SK-N-SH (cell line): ENCODE measurements around the gene LPIN1. TPM values are rescaled to one million over a fixed set of nuclear protein-coding genes. Genes with fewer than 3 reads are reported as not detected.

Experiments
- CTCF ChIA-PET: fragments of 300-600, 350-600 bp; formaldehyde crosslinking; extraction: SDS; loops from one replicate; lab custom pipeline; 2021; lab: Yijun Ruan, JAX
- POLR2A ChIA-PET: fragments of 350-600 bp; sonication (Branson Sonifier 250); formaldehyde crosslinking; extraction: SDS; loops from one replicate; lab custom pipeline; 2020; ENCODE audit warnings: antibody characterized with exemption, inconsistent platforms; lab: Yijun Ruan, JAX
- DNase-seq: peaks from one replicate; pipeline ENCODE4 v3.0.0; 2012
- H2AFZ ChIP-seq: fragments of 200-600 bp; sonication (generic); 2 replicates; pipeline ENCODE4 v1.8.1; 2016; ENCODE audit warnings: antibody characterized with exemption, mild to moderate bottlenecking, low read depth
- H3F3A ChIP-seq: fragments of 200-600 bp; sonication (generic); replicated peaks from 2 replicates; pipeline ENCODE3; 2016; ENCODE audit warnings: antibody characterized with exemption, mild to moderate bottlenecking; ENCODE audit not compliant: insufficient read depth
- H3K27ac ChIP-seq, 2 experiments: fragments of 200-500 bp in 1 of 2; fragments of 200-600 bp in 1 of 2; sonication (Bioruptor generic) in 1 of 2; sonication (generic), shearing (Covaris generic) in 1 of 2; 2 replicates each; pipeline versions ENCODE4 v1.5.1 to v1.6.1; 2014 to 2016; ENCODE audit warnings: low read depth in 2 of 2, inconsistent platforms in 1 of 2, low read length in 1 of 2, mild to moderate bottlenecking in 1 of 2, mixed read lengths in 1 of 2
- H3K27me3 ChIP-seq: fragments of 200-600 bp; sonication (generic), shearing (Covaris generic); 2 replicates; pipeline ENCODE4 v1.6.1; 2016; ENCODE audit warnings: mixed run types; ENCODE audit not compliant: insufficient read depth
- H3K36me3 ChIP-seq, 2 experiments: fragments of 200-500 bp in 1 of 2; fragments of 200-600 bp in 1 of 2; sonication (Bioruptor generic) in 1 of 2; sonication (generic) in 1 of 2; replicated peaks in 1 of 2; 2 replicates each; pipeline versions ENCODE3 to v1.5.1; 2014 to 2016; ENCODE audit warnings: low read length in 1 of 2, mild to moderate bottlenecking in 1 of 2; ENCODE audit not compliant: insufficient read depth in 2 of 2, control insufficient read depth in 1 of 2
- H3K4me1 ChIP-seq, 2 experiments: fragments of 200-500 bp in 1 of 2; fragments of 200-600 bp in 1 of 2; sonication (Bioruptor generic) in 1 of 2; sonication (generic), shearing (Covaris generic) in 1 of 2; 2 replicates each; pipeline versions ENCODE4 v1.5.1 to v1.6.1; 2014 to 2016; ENCODE audit warnings: low read depth in 1 of 2, low read length in 1 of 2, mixed run types in 1 of 2; ENCODE audit not compliant: insufficient read depth in 2 of 2, control insufficient read depth in 1 of 2
- H3K4me2 ChIP-seq: fragments of 200-600 bp; sonication (generic), shearing (Covaris generic); 2 replicates; pipeline ENCODE4 v1.6.1; 2017; ENCODE audit warnings: mixed run types
- H3K4me3 ChIP-seq, 2 experiments: fragments of 200-500 bp in 1 of 2; fragments of 200-600 bp in 1 of 2; sonication (Bioruptor generic) in 1 of 2; sonication (generic), shearing (Covaris generic) in 1 of 2; 2 replicates each; pipeline versions ENCODE4 v1.5.1 to v1.8.1; 2014 to 2016; ENCODE audit warnings: low read depth in 2 of 2, inconsistent platforms in 1 of 2, low read length in 1 of 2, mild to moderate bottlenecking in 1 of 2, mixed read lengths in 1 of 2, moderate library complexity in 1 of 2
- H3K79me2 ChIP-seq: fragments of 200-600 bp; sonication (generic); 2 replicates; pipeline ENCODE4 v1.8.1; 2017; ENCODE audit warnings: mild to moderate bottlenecking; ENCODE audit not compliant: insufficient read depth
- H3K9ac ChIP-seq: fragments of 200-600 bp; sonication (generic); 2 replicates; pipeline ENCODE4 v1.6.1; 2017; ENCODE audit warnings: mixed run types
- H3K9me2 ChIP-seq: fragments of 200-600 bp; sonication (generic); 2 replicates; pipeline ENCODE4 v1.6.1; 2017; ENCODE audit warnings: mixed run types
- H3K9me3 ChIP-seq: fragments of 200-600 bp; sonication (generic); 2 replicates; pipeline ENCODE4 v1.6.1; 2017; ENCODE audit warnings: mixed run types, mild to moderate bottlenecking, moderate library complexity
- H4K20me1 ChIP-seq: fragments of 200-600 bp; sonication (generic); 2 replicates; pipeline ENCODE4 v1.6.1; 2017; ENCODE audit warnings: mild to moderate bottlenecking, mixed run types; ENCODE audit not compliant: insufficient read depth
- CHD2 ChIP-seq: fragments of 150-350 bp; IDR thresholded peaks from 2 replicates; pipeline ENCODE4 v1.6.1; 2018; ENCODE audit warnings: low read length; ENCODE audit not compliant: partially characterized antibody
- EP300 ChIP-seq, 2 experiments: IDR thresholded peaks; 2 replicates each; pipeline versions ENCODE4 v1.4.0 to v1.6.1; 2012; ENCODE audit warnings: borderline replicate concordance in 1 of 2, low read depth in 1 of 2, low read length in 1 of 2
- EZH2phosphoT487 ChIP-seq: fragments of 200-600 bp; sonication (generic); IDR thresholded peaks from 2 replicates; pipeline ENCODE4 v1.6.1; 2017; ENCODE audit warnings: low read depth, mixed run types, mild to moderate bottlenecking, antibody characterized with exemption, moderate library complexity, borderline replicate concordance
- FOXJ3 ChIP-seq: sonication (generic); formaldehyde crosslinking; IDR thresholded peaks from 2 replicates; pipeline ENCODE4 v1.5.1; 2020; ENCODE audit warnings: mild to moderate bottlenecking, missing genetic modification reagents
- FOXM1 ChIP-seq: IDR thresholded peaks from 2 replicates; pipeline ENCODE4 v1.4.0; 2012; ENCODE audit warnings: low read depth, mild to moderate bottlenecking
- GATA2 ChIP-seq: sonication (generic); formaldehyde crosslinking; IDR thresholded peaks from 2 replicates; pipeline ENCODE4 v1.5.0; 2020; ENCODE audit warnings: mild to moderate bottlenecking, missing genetic modification reagents
- MAX ChIP-seq: IDR thresholded peaks from 2 replicates; pipeline ENCODE4 v1.4.0; 2012; ENCODE audit warnings: low read depth
- MXI1 ChIP-seq: IDR thresholded peaks from 2 replicates; pipeline ENCODE4 v1.6.1; 2012; ENCODE audit warnings: mild to moderate bottlenecking, low read depth, low read length, improper control_type of control experiment
- NFIC ChIP-seq: IDR thresholded peaks from 2 replicates; pipeline ENCODE4 v1.4.0; 2012; ENCODE audit warnings: borderline replicate concordance
- NRF1 ChIP-seq: IDR thresholded peaks from 2 replicates; pipeline ENCODE4 v1.6.1; 2012; ENCODE audit warnings: low read depth, mild to moderate bottlenecking, low read length
- POLR2AphosphoS5 ChIP-seq: IDR thresholded peaks from 2 replicates; pipeline ENCODE4 v1.6.1; 2012; ENCODE audit warnings: low read depth, low read length
- RXRA ChIP-seq: IDR thresholded peaks from 2 replicates; pipeline ENCODE4 v1.4.0; 2012; ENCODE audit warnings: low read depth, mild to moderate bottlenecking, borderline replicate concordance
- SIN3A ChIP-seq: IDR thresholded peaks from 2 replicates; pipeline ENCODE4 v1.6.1; 2012; ENCODE audit warnings: low read depth, mild to moderate bottlenecking, low read length, moderate library complexity, borderline replicate concordance
- TAF1 ChIP-seq: IDR thresholded peaks from 2 replicates; pipeline ENCODE4 v1.6.1; 2012; ENCODE audit warnings: low read depth, mild to moderate bottlenecking, low read length, moderate library complexity, borderline replicate concordance
- TCF12 ChIP-seq: IDR thresholded peaks from 2 replicates; pipeline ENCODE4 v1.4.0; 2012
- TEAD4 ChIP-seq: IDR thresholded peaks from 2 replicates; pipeline ENCODE4 v1.4.0; 2012; ENCODE audit warnings: mild to moderate bottlenecking, borderline replicate concordance; ENCODE audit not compliant: insufficient read depth
- YY1 ChIP-seq: IDR thresholded peaks from 2 replicates; pipeline ENCODE4 v1.4.0; 2012; ENCODE audit warnings: low read depth, mild to moderate bottlenecking
- WGBS: methylation state at CpG from one replicate; pipeline ENCODE4 v1.1.6; 2017; ENCODE audit warnings: low lambda C conversion rate; 5-methylcytosine and 5-hydroxymethylcytosine counted together
- polyA plus RNA-seq, 3 experiments: library from polyadenylated mRNA; depleted of rRNA; stranded (reverse); fragments of >200 nt; gene quantifications; 2 replicates each; pipeline ENCODE4 v1.2.3, GENCODE V29; 2012
- TF ChIP-seq, protein P1 (sequence below): fragments of 200-600 bp; sonication (generic); IDR thresholded peaks from 2 replicates; pipeline ENCODE4 v1.6.1; 2017; ENCODE audit warnings: antibody characterized with exemption, mild to moderate bottlenecking, moderate library complexity
- TF ChIP-seq, protein P2 (sequence below): IDR thresholded peaks from 2 replicates; pipeline ENCODE4 v1.4.0; 2012; ENCODE audit warnings: low read depth, borderline replicate concordance
- TF ChIP-seq, protein P3 (sequence below): fragments of 150-350 bp; IDR thresholded peaks from 2 replicates; pipeline ENCODE4 v1.6.1; 2017; ENCODE audit warnings: antibody characterized with exemption, low read length, low read depth, borderline replicate concordance

LPIN1 gene
- polyA plus RNA-seq, 1 of the 3 experiments (the other 2 are of a cell fraction), result 22.1 TPM

DNA sequence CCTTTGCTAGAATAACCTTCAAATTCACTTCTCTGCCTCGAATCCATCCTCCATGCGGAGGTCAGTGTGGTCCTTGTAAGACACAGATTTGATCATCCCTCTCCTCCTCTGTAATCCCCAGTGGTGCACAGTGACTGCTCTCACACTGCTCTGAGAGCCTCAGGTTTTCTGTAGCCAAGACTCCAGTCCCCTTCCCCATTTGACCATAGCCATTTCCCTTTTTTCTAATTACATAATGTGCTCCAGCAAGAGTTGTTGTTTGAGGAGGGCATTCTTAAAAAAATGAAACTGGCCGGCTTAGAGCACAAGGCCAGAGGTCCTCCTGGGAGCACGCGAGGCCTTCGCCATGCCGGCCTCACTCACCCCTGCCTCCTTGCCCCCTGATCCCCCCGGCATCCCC is 34.7 kb upstream of the LPIN1 start:
- no peak overlapping the region for H3K27ac ChIP-seq
- no peak overlapping the region for H3K4me2 ChIP-seq
- H3K9me2 ChIP-seq, result no peaks in the 10 kb centered on the region
- CTCF ChIA-PET, result interaction anchor here (1.1 to 13.0 kb wide), 6 partner anchors 16 to 73 kb away, joined by 3 to 130 read pairs (median 7); no protein-coding TSS in a partner anchor
- no peaks in the 10 kb centered on the region for H3K27me3 ChIP-seq
- 80% methylated on average over 8 of the region's 8 CpGs for WGBS
- H3F3A ChIP-seq, result peaks cover 5% of the 10 kb centered on the region
- no peak overlapping the region for H3K9ac ChIP-seq
- no peak for TF ChIP-seq NRF1
- no peak for TF ChIP-seq FOXJ3 (CRISPR knock-in tag)
- no peak for TF ChIP-seq SIN3A
- no peak for TF ChIP-seq GATA2 (CRISPR knock-in tag)
- TF ChIP-seq TAF1, result no peak
- no peak for TF ChIP-seq NFIC
- TF ChIP-seq MXI1, result no peak
- no peak for TF ChIP-seq TEAD4
- TF ChIP-seq POLR2AphosphoS5, result no peak
- TF ChIP-seq CHD2, result no peak
- no peak for TF ChIP-seq EZH2phosphoT487
- TF ChIP-seq, protein P1, sequence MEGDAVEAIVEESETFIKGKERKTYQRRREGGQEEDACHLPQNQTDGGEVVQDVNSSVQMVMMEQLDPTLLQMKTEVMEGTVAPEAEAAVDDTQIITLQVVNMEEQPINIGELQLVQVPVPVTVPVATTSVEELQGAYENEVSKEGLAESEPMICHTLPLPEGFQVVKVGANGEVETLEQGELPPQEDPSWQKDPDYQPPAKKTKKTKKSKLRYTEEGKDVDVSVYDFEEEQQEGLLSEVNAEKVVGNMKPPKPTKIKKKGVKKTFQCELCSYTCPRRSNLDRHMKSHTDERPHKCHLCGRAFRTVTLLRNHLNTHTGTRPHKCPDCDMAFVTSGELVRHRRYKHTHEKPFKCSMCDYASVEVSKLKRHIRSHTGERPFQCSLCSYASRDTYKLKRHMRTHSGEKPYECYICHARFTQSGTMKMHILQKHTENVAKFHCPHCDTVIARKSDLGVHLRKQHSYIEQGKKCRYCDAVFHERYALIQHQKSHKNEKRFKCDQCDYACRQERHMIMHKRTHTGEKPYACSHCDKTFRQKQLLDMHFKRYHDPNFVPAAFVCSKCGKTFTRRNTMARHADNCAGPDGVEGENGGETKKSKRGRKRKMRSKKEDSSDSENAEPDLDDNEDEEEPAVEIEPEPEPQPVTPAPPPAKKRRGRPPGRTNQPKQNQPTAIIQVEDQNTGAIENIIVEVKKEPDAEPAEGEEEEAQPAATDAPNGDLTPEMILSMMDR, result no peak
- TF ChIP-seq FOXM1, result no peak
- no peak for TF ChIP-seq MAX
- no peaks in the 10 kb centered on the region for H3K79me2 ChIP-seq
- no peaks in the 10 kb centered on the region for H3K9me3 ChIP-seq
- H3K36me3 ChIP-seq, result no peaks in the 10 kb centered on the region
- peaks cover 9 to 25% of the 10 kb centered on the region in 2 experiments; a peak in 3 of 4 replicates for H3K4me1 ChIP-seq
- H4K20me1 ChIP-seq, result no peaks in the 10 kb centered on the region
- H3K4me3 ChIP-seq, result no peak overlapping the region
- H2AFZ ChIP-seq, result no peak overlapping the region
- POLR2A ChIA-PET, result interaction anchor here (0.6 kb wide), 1 partner anchor 19 kb away, joined by 4 read pairs; no protein-coding TSS in a partner anchor
- no peak for DNase-seq

- no peaks in the 10 kb centered on the region for H3K9me2 ChIP-seq
- no peaks in the 10 kb centered on the region for H3K79me2 ChIP-seq
- no peak for DNase-seq
- H3K4me2 ChIP-seq, result no peak overlapping the region
- CTCF ChIA-PET, result interaction anchor here (1.1 to 13.0 kb wide), 4 partner anchors 17 to 67 kb away, joined by 3 to 130 read pairs (median 4); no protein-coding TSS in a partner anchor
- H3K27ac ChIP-seq, result no peak overlapping the region
- H4K20me1 ChIP-seq, result no peaks in the 10 kb centered on the region
- WGBS, result 91% methylated on average over 2 of the region's 2 CpGs
- peaks cover 9 to 28% of the 10 kb centered on the region in 2 experiments; a peak in 3 of 4 replicates for H3K4me1 ChIP-seq
- no peak overlapping the region for H3K9ac ChIP-seq
- H3F3A ChIP-seq, result peaks cover 5% of the 10 kb centered on the region
- H2AFZ ChIP-seq, result no peak overlapping the region
- H3K9me3 ChIP-seq, result no peaks in the 10 kb centered on the region
- peaks cover 3% of the 10 kb centered on the region; the same call in 1 of the 2 replicates for H3K27me3 ChIP-seq
- H3K36me3 ChIP-seq, result no peaks in the 10 kb centered on the region
- H3K4me3 ChIP-seq, result no peak overlapping the region
- POLR2A ChIA-PET, result no interaction called here
- no peak for TF ChIP-seq NFIC
- TF ChIP-seq MXI1, result no peak
- no peak for TF ChIP-seq SIN3A
- TF ChIP-seq CHD2, result no peak
- TF ChIP-seq, protein P2, sequence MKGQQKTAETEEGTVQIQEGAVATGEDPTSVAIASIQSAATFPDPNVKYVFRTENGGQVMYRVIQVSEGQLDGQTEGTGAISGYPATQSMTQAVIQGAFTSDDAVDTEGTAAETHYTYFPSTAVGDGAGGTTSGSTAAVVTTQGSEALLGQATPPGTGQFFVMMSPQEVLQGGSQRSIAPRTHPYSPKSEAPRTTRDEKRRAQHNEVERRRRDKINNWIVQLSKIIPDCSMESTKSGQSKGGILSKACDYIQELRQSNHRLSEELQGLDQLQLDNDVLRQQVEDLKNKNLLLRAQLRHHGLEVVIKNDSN, result no peak
- no peak for TF ChIP-seq FOXM1
- TF ChIP-seq, protein P1, result no peak
- no peak for TF ChIP-seq EP300 (IDR thresholded peaks at IDR 0.05; ENCODE audit: borderline replicate concordance in 1 of 2, low read depth in 1 of 2, low read length in 1 of 2)
- no peak for TF ChIP-seq TCF12
- TF ChIP-seq RXRA, result no peak
- TF ChIP-seq NRF1, result no peak
- TF ChIP-seq YY1, result no peak
- no peak for TF ChIP-seq TAF1
- TF ChIP-seq, protein P3, sequence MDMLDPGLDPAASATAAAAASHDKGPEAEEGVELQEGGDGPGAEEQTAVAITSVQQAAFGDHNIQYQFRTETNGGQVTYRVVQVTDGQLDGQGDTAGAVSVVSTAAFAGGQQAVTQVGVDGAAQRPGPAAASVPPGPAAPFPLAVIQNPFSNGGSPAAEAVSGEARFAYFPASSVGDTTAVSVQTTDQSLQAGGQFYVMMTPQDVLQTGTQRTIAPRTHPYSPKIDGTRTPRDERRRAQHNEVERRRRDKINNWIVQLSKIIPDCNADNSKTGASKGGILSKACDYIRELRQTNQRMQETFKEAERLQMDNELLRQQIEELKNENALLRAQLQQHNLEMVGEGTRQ, result no peak
Observed at GRCh38 chr2:11712866-11713265, 33.6 kb upstream of the LPIN1 start.
